ACHN (cell line): ENCODE data around the gene ERVH48-1.
"Not testable (repeated sequence)": the region's sequence is repeated elsewhere in the genome, so short reads cannot be mapped to it uniquely, and the experiment has no call there.

Source experiments
- DNase-seq: peaks from one replicate; pipeline ENCODE4 v3.0.0-alpha.2; 2015
- in situ Hi-C: cut with HindIII; loops from 2 replicates; pipeline ENCODE4 v1.10.0; 2017; ENCODE audit warnings: low sequenced_read_pairs, low pct_ligation_motif_present, low pct_unique_long_range_greater_than_20kb

The ERVH48-1 gene

GRCh38 chr21:42921927-42922326 is 3.5 kb downstream of the ERVH48-1 start:
- no peak for DNase-seq
- in situ Hi-C loops = no loop called here

GRCh38 chr21:42918291-42918690 is 7.1 kb downstream of the ERVH48-1 start:
- no peak for DNase-seq
- in situ Hi-C loops = no loop called here

- in situ Hi-C loops = no loop called here
- DNase-seq = no peak
Observed at GRCh38 chr21:42913476-42913875, 12.0 kb downstream of the ERVH48-1 start.

- DNase-seq, in situ Hi-C loops: not testable (repeated sequence)
Observed at GRCh38 chr21:42911920-42912319, 13.5 kb downstream of the ERVH48-1 start.

- in situ Hi-C loops = not testable (repeated sequence)
Observed at GRCh38 chr21:42908484-42908883, 16.9 kb downstream of the ERVH48-1 start.

GRCh38 chr21:42906233-42906632 is 19.2 kb downstream of the ERVH48-1 start:
- no peak for DNase-seq
- in situ Hi-C loops = no loop called here

More at GRCh38 chr21:42908484-42908883, 16.9 kb downstream of the ERVH48-1 start:
- not testable (repeated sequence) for DNase-seq

- no peak for DNase-seq
- in situ Hi-C loops = no loop called here
Observed at GRCh38 chr21:42905195-42905594, 20.2 kb downstream of the ERVH48-1 start.

- no peak for DNase-seq
- in situ Hi-C loops = no loop called here
Observed at GRCh38 chr21:42903817-42904216, 21.6 kb downstream of the ERVH48-1 start.

- in situ Hi-C loops = no loop called here
Observed at GRCh38 chr21:42900446-42900845, 25.0 kb downstream of the ERVH48-1 start.

GRCh38 chr21:42892931-42893755 is 32.3 kb downstream of the ERVH48-1 start, which contains the start of gene NDUFV3:
NDUFV3 (plus strand) TSS chr21:42893309; CDS start chr21:42893334, 25 bp downstream.
- in situ Hi-C loops = no loop called here
- peak; percentile 97 for DNase-seq

More at GRCh38 chr21:42900446-42900845, 25.0 kb downstream of the ERVH48-1 start:
- DNase-seq = no peak

- in situ Hi-C loops = no loop called here
- DNase-seq = no peak
Observed at GRCh38 chr21:42892582-42892930, 32.9 kb downstream of the ERVH48-1 start.

- in situ Hi-C loops = no loop called here
- no peak for DNase-seq
Observed at GRCh38 chr21:42887326-42887725, 38.1 kb downstream of the ERVH48-1 start.

GRCh38 chr21:42883921-42884320 is 41.5 kb downstream of the ERVH48-1 start:
- no peak for DNase-seq
- in situ Hi-C loops = no loop called here

- in situ Hi-C loops = no loop called here
- no peak for DNase-seq
Observed at GRCh38 chr21:42880352-42880751, 45.1 kb downstream of the ERVH48-1 start.

- in situ Hi-C loops = no loop called here
- peak; percentile 95 for DNase-seq
Observed at GRCh38 chr21:42878993-42879787, 46.2 kb downstream of the ERVH48-1 start, which contains the start of gene WDR4. WDR4 (minus strand) TSS chr21:42879539; CDS start chr21:42879495, 44 bp downstream.

GRCh38 chr21:42878678-42878992 is 46.8 kb downstream of the ERVH48-1 start:
- no peak for DNase-seq
- in situ Hi-C loops = no loop called here

- DNase-seq, in situ Hi-C loops: not testable (repeated sequence)
Observed at GRCh38 chr21:42875811-42876210, 49.6 kb downstream of the ERVH48-1 start.

- in situ Hi-C loops = no loop called here
- no peak for DNase-seq
Observed at GRCh38 chr21:42873096-42873495, 52.3 kb downstream of the ERVH48-1 start.

- no peak for DNase-seq
- in situ Hi-C loops = no loop called here
Observed at GRCh38 chr21:42868196-42868595, 57.2 kb downstream of the ERVH48-1 start.
